HepG2 (cell line): Measurements from ENCODE around the gene IQCC. TPM values are rescaled to one million over a fixed set of nuclear protein-coding genes. Genes with fewer than 3 reads are reported as not detected.

Experiments
- CSRNP2 ChIP-seq: sonication (generic); formaldehyde crosslinking; conservative IDR thresholded peaks from 2 replicates; pipeline ENCODE4 v1.8.0; 2022; ENCODE audit warnings: low read depth, missing genetic modification reagents
- DNMT3B ChIP-seq: conservative IDR thresholded peaks from 2 replicates; pipeline ENCODE4 v1.6.1; 2016; ENCODE audit warnings: missing biosample characterization, control low read depth
- EEA1 ChIP-seq: sonication (generic); formaldehyde crosslinking; IDR thresholded peaks from 2 replicates; pipeline ENCODE4 v1.5.1; 2020; ENCODE audit warnings: mild to moderate bottlenecking, missing genetic modification reagents, borderline replicate concordance
- FOXJ3 ChIP-seq: sonication (generic); formaldehyde crosslinking; IDR thresholded peaks from 2 replicates; pipeline ENCODE4 v1.4.0; 2020; ENCODE audit warnings: missing genetic modification reagents, mild to moderate bottlenecking, borderline replicate concordance
- HNF1B ChIP-seq: sonication (generic); formaldehyde crosslinking; IDR thresholded peaks from 2 replicates; pipeline ENCODE4 v1.5.1; 2020; ENCODE audit warnings: mild to moderate bottlenecking, moderate library complexity, missing genetic modification reagents
- KDM1A ChIP-seq: IDR thresholded peaks from 2 replicates; pipeline ENCODE4 v1.6.1; 2016; ENCODE audit warnings: missing compliant biosample characterization
- REL ChIP-seq: sonication (generic); formaldehyde crosslinking; conservative IDR thresholded peaks from 2 replicates; pipeline ENCODE4 v1.8.0; 2022; ENCODE audit warnings: mild to moderate bottlenecking, missing genetic modification reagents, moderate library complexity
- RORA ChIP-seq: sonication (generic); formaldehyde crosslinking; IDR thresholded peaks from 2 replicates; pipeline ENCODE4 v1.5.0; 2020; ENCODE audit warnings: mild to moderate bottlenecking, missing genetic modification reagents, moderate library complexity
- UBTF ChIP-seq: sonication (generic); formaldehyde crosslinking; IDR thresholded peaks from 2 replicates; pipeline ENCODE4 v1.4.0; 2020; ENCODE audit warnings: mild to moderate bottlenecking, missing genetic modification reagents
- ZC3H13 ChIP-seq: sonication (generic); formaldehyde crosslinking; IDR thresholded peaks from 2 replicates; pipeline ENCODE4 v1.8.1; 2023; ENCODE audit warnings: mild to moderate bottlenecking, missing genetic modification reagents, moderate library complexity
- ZHX2 ChIP-seq, 2 experiments: sonication (generic) in 1 of 2; formaldehyde crosslinking in 1 of 2; IDR thresholded peaks; 2 replicates each; pipeline versions ENCODE4 v1.6.1 to v1.9.0; 2014 to 2022; ENCODE audit warnings: antibody characterized with exemption in 1 of 2, borderline replicate concordance in 1 of 2, inconsistent platforms in 1 of 2, low read depth in 1 of 2, missing genetic modification reagents in 1 of 2
- ZNF614 ChIP-seq: IDR thresholded peaks from 2 replicates; pipeline ENCODE4 v1.6.1; 2018; ENCODE audit warnings: missing biosample characterization, missing genetic modification reagents, inconsistent platforms, borderline replicate concordance
- ZNF850 ChIP-seq: sonication (generic); formaldehyde crosslinking; conservative IDR thresholded peaks from 2 replicates; pipeline ENCODE4 v1.9.0; 2021; ENCODE audit warnings: mild to moderate bottlenecking, missing genetic modification reagents
- ZSCAN12 ChIP-seq: sonication (generic); formaldehyde crosslinking; IDR thresholded peaks from 2 replicates; pipeline ENCODE4 v1.9.0; 2021; ENCODE audit warnings: mild to moderate bottlenecking, missing genetic modification reagents
- polyA plus RNA-seq, 8 experiments: library from polyadenylated mRNA; depleted of rRNA in 3 of 8; stranded (reverse) in 7 of 8; unstranded in 1 of 8; fragments of >200 nt; fragmentation: Illumina TruSeq in 4 of 8; extraction: Trizol in 4 of 8; gene quantifications; 2 replicates each; pipeline versions ENCODE4 v1.2.1 to v1.2.3, GENCODE V29; 2011 to 2016; ENCODE audit warnings: low read depth in 4 of 8, missing spikeins in 1 of 8, mixed read lengths in 1 of 8; ENCODE audit not compliant: insufficient read depth in 1 of 8
- total RNA-seq, 5 experiments: library from RNA; depleted of rRNA; stranded (reverse); fragments of >200 nt; fragmentation: Illumina TruSeq; extraction: Trizol; gene quantifications; 2 replicates each; pipeline ENCODE4 v1.2.3, GENCODE V29; 2016; ENCODE audit warnings: low read depth in 1 of 5

Gene IQCC
- total and polyA plus RNA-seq, 2 of the 13 experiments (the other 11 are each of a cell fraction or from before 2014, with no cell fraction given): 1.7 to 3.0 TPM

- TF ChIP-seq ZHX2 (IDR thresholded peaks at IDR 0.05; ENCODE audit: low read depth): 0 out of 2 replicates have a peak, but pooled peaks have one; percentile 31
- no peak for TF ChIP-seq ZHX2 (CRISPR knock-in tag; IDR thresholded peaks at IDR 0.05; ENCODE audit: borderline replicate concordance)
- TF ChIP-seq ZC3H13 (CRISPR knock-in tag): 0 out of 2 replicates have a peak, but pooled peaks have one; percentile 45
- TF ChIP-seq DNMT3B (CRISPR knock-in tag): no peak
- TF ChIP-seq ZNF614 (CRISPR knock-in tag): 0 out of 2 replicates have a peak, but pooled peaks have one; percentile 60
- no peak for TF ChIP-seq FOXJ3 (CRISPR knock-in tag)
- no peak for TF ChIP-seq ZSCAN12
- TF ChIP-seq ZNF850: 0 out of 2 replicates have a peak, but pooled peaks have one; percentile 24
- no peak for TF ChIP-seq RORA (CRISPR knock-in tag)
- peak; percentile 41 for TF ChIP-seq HNF1B (CRISPR knock-in tag)
- no peak for TF ChIP-seq KDM1A (CRISPR knock-in tag)
- TF ChIP-seq CSRNP2 (CRISPR knock-in tag): no peak
- no peak; the same call in 1 of the 2 replicates for TF ChIP-seq UBTF (CRISPR knock-in tag)
- TF ChIP-seq EEA1 (CRISPR knock-in tag): peak; percentile 73; the same call in 1 of the 2 replicates
- peak; percentile 44; the same call in 1 of the 2 replicates for TF ChIP-seq REL (CRISPR knock-in tag)
Measured at GRCh38 chr1:32205401-32206370, at the start of gene IQCC (continued).
